ENCODE data around the gene MTAP. TPM values are rescaled to one million over a fixed set of nuclear protein-coding genes. Genes with fewer than 3 reads are reported as not detected.

Gene MTAP
- total RNA-seq, 2 donors from 2014 or later: 10.9 to 25.1 TPM

DNA sequence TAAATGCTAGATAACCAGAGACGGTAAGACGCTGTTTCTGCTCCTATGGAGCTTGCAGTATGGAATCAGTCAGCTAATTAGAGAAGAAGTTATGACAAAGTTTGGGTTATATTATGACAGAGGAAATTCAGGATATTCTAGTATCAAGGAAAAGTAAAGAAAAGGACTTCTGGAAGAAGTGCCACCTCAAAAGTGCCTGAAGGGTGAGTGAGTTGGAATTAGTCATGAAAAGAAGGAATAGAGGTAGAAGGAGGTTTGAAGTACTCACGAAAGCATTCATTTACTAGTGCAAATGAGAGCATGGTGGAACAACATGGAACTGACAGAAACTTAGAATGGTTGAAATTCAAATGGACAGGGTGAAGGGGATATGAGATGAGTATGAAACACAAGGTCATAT, 40.4 kb upstream of the MTAP start:
- Histone ChIP-seq H3K27ac (no peak overlapping the region), H3K27me3 (no peaks in the 10 kb centered on the region), H3K36me3 (replicated peaks in 1 of 2; ENCODE audit: insufficient read depth in 1 of 2, low read depth in 2 of 2) (no peaks in the 10 kb centered on the region), H3K9me3 (no peaks in the 10 kb centered on the region), H3K4me1 (no peaks in the 10 kb centered on the region), H3K4me3 (no peak overlapping the region)
- ATAC-seq: no peak
- no peak for DNase-seq
- intact Hi-C loops (cut with DNase I): no loop called here
- TF ChIP-seq, protein P1, sequence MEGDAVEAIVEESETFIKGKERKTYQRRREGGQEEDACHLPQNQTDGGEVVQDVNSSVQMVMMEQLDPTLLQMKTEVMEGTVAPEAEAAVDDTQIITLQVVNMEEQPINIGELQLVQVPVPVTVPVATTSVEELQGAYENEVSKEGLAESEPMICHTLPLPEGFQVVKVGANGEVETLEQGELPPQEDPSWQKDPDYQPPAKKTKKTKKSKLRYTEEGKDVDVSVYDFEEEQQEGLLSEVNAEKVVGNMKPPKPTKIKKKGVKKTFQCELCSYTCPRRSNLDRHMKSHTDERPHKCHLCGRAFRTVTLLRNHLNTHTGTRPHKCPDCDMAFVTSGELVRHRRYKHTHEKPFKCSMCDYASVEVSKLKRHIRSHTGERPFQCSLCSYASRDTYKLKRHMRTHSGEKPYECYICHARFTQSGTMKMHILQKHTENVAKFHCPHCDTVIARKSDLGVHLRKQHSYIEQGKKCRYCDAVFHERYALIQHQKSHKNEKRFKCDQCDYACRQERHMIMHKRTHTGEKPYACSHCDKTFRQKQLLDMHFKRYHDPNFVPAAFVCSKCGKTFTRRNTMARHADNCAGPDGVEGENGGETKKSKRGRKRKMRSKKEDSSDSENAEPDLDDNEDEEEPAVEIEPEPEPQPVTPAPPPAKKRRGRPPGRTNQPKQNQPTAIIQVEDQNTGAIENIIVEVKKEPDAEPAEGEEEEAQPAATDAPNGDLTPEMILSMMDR (IDR thresholded peaks at IDR 0.05): no peak
- TF ChIP-seq POLR2A (IDR thresholded peaks at IDR 0.05): no peak
- WGBS, 2 donors: 65 to 74% methylated on average over 3 of the region's 3 CpGs

DNA sequence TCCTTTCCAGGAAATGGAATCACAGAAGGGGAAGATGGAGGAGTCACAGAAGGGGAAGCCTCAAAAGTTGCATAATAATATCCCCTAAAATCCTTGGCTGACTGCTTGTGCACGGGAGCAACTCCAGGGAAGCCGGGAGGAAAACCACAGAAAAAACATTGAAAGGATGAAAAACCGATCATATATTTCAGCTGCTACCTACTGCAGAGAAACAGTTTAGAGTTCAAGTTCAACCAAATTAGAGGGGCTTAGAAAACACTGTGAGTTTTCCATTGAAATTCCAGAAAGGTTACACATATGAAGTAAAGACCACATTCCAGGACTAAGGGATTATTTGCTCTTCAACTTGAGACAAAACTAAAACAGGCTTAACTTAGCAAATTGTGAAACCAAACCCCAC, 37.6 kb upstream of the MTAP start:
- no peaks in the 10 kb centered on the region for H3K9me3 ChIP-seq
- WGBS, 2 donors: 54 to 69% methylated on average over 3 of the region's 3 CpGs
- ATAC-seq (no peak), DNase-seq (no peak)
- H3K4me3 ChIP-seq: no peak overlapping the region
- no peaks in the 10 kb centered on the region for H3K4me1 ChIP-seq
- intact Hi-C loops (cut with DNase I): no loop called here
- H3K27me3 ChIP-seq: no peaks in the 10 kb centered on the region
- no peak overlapping the region for H3K27ac ChIP-seq
- TF ChIP-seq, protein P1 (IDR thresholded peaks at IDR 0.05): no peak
- no peak for TF ChIP-seq POLR2A (IDR thresholded peaks at IDR 0.05)
- H3K36me3 ChIP-seq (replicated peaks in 1 of 2; ENCODE audit: insufficient read depth in 1 of 2, low read depth in 2 of 2): no peaks in the 10 kb centered on the region

DNA sequence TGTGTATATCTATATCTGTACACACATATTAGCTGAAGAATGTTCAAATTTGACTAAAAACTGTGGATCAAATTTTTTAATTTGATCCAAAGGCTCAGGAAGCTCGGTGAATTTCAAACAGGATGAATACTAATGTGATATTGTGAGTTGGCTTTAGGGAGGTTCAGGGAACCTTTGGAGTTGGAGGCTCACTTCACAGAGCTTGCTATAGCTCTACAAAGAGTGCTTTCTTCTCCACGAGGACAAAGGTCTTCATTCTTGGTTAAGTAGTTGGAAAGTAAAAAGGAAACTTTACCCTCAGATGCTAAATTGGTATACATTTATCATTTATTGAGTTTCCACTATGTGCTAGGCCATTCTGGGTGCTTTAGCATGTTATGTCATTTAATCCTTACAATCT, 36.3 kb upstream of the MTAP start:
- Histone ChIP-seq H3K9me3 (no peaks in the 10 kb centered on the region), H3K36me3 (replicated peaks in 1 of 2; ENCODE audit: insufficient read depth in 1 of 2, low read depth in 2 of 2) (no peaks in the 10 kb centered on the region), H3K27me3 (no peaks in the 10 kb centered on the region), H3K4me1 (no peaks in the 10 kb centered on the region), H3K4me3 (no peak overlapping the region), H3K27ac (no peak overlapping the region)
- TF ChIP-seq POLR2A (IDR thresholded peaks at IDR 0.05): no peak
- TF ChIP-seq, protein P1 (IDR thresholded peaks at IDR 0.05): no peak
- DNase-seq (no peak), ATAC-seq (no peak)
- intact Hi-C loops (cut with DNase I): no loop called here
- whole genome bisulfite sequencing, 2 donors: 26 to 30% methylated on average over 2 of the region's 2 CpGs

DNA sequence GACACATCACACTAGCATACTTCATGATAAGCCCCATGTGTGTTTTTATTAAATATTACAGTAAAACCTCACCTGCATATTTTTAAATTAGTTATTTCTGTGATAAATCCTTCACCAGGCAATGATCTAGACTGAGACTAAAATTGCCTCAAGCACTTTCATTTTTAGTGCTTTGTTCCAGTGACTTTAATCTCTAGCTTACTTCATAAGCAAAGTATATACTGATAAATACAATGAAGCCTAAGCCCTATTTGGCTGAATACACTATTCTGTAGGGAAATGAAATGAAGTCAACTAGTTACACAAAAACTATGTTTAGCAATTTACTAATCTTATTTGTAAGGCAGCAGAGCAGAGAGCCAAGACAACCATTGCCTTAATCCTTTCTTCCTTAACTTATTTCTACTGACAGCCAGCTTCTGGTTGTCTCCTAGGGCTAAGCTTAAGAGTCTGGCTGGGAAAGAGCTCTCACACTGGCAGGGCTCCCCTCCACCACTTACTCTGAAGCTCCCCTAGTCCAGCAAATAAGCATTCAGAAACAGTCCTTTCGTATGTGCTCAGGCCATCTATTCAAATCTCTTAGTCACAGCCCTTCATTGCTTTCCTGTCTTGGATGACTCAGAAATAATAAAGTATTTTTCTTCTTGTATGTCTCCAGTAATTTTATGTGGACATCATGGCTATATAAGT, 31.4 kb upstream of the MTAP start:
- intact Hi-C loops (cut with DNase I): no loop called here
- ATAC-seq: no peak
- TF ChIP-seq, protein P1 (IDR thresholded peaks at IDR 0.05): no peak
- TF ChIP-seq POLR2A (IDR thresholded peaks at IDR 0.05): no peak
- H3K36me3 ChIP-seq (replicated peaks in 1 of 2; ENCODE audit: insufficient read depth in 1 of 2, low read depth in 2 of 2): no peaks in the 10 kb centered on the region
- no peaks in the 10 kb centered on the region for H3K4me1 ChIP-seq
- 35 to 52% methylated on average over 1 of the region's 1 CpG for WGBS, 2 donors
- no peak overlapping the region for H3K27ac ChIP-seq
- no peaks in the 10 kb centered on the region for H3K27me3 ChIP-seq
- H3K9me3 ChIP-seq: no peaks in the 10 kb centered on the region
- H3K4me3 ChIP-seq: no peak overlapping the region
- no peak for DNase-seq

- no peak for DNase-seq
- Histone ChIP-seq H3K4me3 (no peak overlapping the region), H3K27me3 (no peaks in the 10 kb centered on the region), H3K27ac (no peak overlapping the region), H3K4me1 (no peaks in the 10 kb centered on the region), H3K36me3 (replicated peaks in 1 of 2; ENCODE audit: insufficient read depth in 1 of 2, low read depth in 2 of 2) (no peaks in the 10 kb centered on the region), H3K9me3 (no peaks in the 10 kb centered on the region)
- ATAC-seq: no peak
- intact Hi-C loops (cut with DNase I): no loop called here
- WGBS, 2 donors: 70 to 74% methylated on average over 1 of the region's 1 CpG
- TF ChIP-seq, protein P1 (IDR thresholded peaks at IDR 0.05): no peak
- TF ChIP-seq POLR2A (IDR thresholded peaks at IDR 0.05): no peak
These were observed 24.7 kb upstream of the MTAP start for GRCh38 chr9:21777701-21778100.

Measured in body of pancreas (tissue), 4 donors.